Germinal center (tissue), 1 donor: ENCODE results near the gene PROM1.

Source experiments
- DNase-seq: peaks from one replicate; pipeline ENCODE4 v3.0.0; 2012; ENCODE audit warnings: mixed read lengths, low spot score

Gene PROM1

GRCh38 chr4:16083241-16084191, at the start of gene PROM1:
Gene PROM1 (minus strand): TSS chr4:16084023. CDS start chr4:16075906, 8,117 bp downstream.
- DNase-seq = no peak

GRCh38 chr4:16133406-16133805, 49.6 kb upstream of the PROM1 start:
- no peak for DNase-seq

- DNase-seq = no peak
Observed at GRCh38 chr4:16131293-16131692, 47.5 kb upstream of the PROM1 start.

GRCh38 chr4:16129336-16129735, 45.5 kb upstream of the PROM1 start:
- DNase-seq = no peak

- DNase-seq = no peak
Observed at GRCh38 chr4:16126714-16127113, 42.9 kb upstream of the PROM1 start.

- no peak for DNase-seq
Observed at GRCh38 chr4:16125571-16126445, 42.0 kb upstream of the PROM1 start.

GRCh38 chr4:16124232-16124631, 40.4 kb upstream of the PROM1 start:
- no peak for DNase-seq

GRCh38 chr4:16123356-16124084, 39.7 kb upstream of the PROM1 start:
- no peak for DNase-seq

- no peak for DNase-seq
Observed at GRCh38 chr4:16122784-16123183, 39.0 kb upstream of the PROM1 start.

- DNase-seq = no peak
Observed at GRCh38 chr4:16122308-16122711, 38.5 kb upstream of the PROM1 start.

GRCh38 chr4:16120720-16121119, 36.9 kb upstream of the PROM1 start:
- DNase-seq = no peak

GRCh38 chr4:16119981-16120380, 36.2 kb upstream of the PROM1 start:
- no peak for DNase-seq

GRCh38 chr4:16118090-16118489, 34.3 kb upstream of the PROM1 start:
- DNase-seq = no peak

- DNase-seq = no peak
Observed at GRCh38 chr4:16117164-16117563, 33.3 kb upstream of the PROM1 start.

- no peak for DNase-seq
Observed at GRCh38 chr4:16116493-16116990, 32.7 kb upstream of the PROM1 start.

GRCh38 chr4:16116019-16116418, 32.2 kb upstream of the PROM1 start:
- DNase-seq = no peak

GRCh38 chr4:16114546-16114945, 30.7 kb upstream of the PROM1 start:
- no peak for DNase-seq

GRCh38 chr4:16113741-16114140, 29.9 kb upstream of the PROM1 start:
- DNase-seq = no peak

- no peak for DNase-seq
Observed at GRCh38 chr4:16111533-16111932, 27.7 kb upstream of the PROM1 start.

- DNase-seq = no peak
Observed at GRCh38 chr4:16110661-16111290, 27.0 kb upstream of the PROM1 start.

- no peak for DNase-seq
Observed at GRCh38 chr4:16110199-16110598, 26.4 kb upstream of the PROM1 start.
